GM10266 (cell line): ENCODE data around the gene AOC2.

ENCODE experiments used
- DNase-seq: peaks from one replicate; pipeline ENCODE4 v3.0.0; 2012; ENCODE audit errors: extremely low spot score
- TF ChIP-seq, protein P1 (sequence below): IDR thresholded peaks from 2 replicates; pipeline ENCODE4 v1.5.1; 2012; ENCODE audit warnings: mild to moderate bottlenecking, low read depth; ENCODE audit not compliant: control insufficient read depth, insufficient read depth; ENCODE audit errors: missing control alignments

AOC2 gene

DNA sequence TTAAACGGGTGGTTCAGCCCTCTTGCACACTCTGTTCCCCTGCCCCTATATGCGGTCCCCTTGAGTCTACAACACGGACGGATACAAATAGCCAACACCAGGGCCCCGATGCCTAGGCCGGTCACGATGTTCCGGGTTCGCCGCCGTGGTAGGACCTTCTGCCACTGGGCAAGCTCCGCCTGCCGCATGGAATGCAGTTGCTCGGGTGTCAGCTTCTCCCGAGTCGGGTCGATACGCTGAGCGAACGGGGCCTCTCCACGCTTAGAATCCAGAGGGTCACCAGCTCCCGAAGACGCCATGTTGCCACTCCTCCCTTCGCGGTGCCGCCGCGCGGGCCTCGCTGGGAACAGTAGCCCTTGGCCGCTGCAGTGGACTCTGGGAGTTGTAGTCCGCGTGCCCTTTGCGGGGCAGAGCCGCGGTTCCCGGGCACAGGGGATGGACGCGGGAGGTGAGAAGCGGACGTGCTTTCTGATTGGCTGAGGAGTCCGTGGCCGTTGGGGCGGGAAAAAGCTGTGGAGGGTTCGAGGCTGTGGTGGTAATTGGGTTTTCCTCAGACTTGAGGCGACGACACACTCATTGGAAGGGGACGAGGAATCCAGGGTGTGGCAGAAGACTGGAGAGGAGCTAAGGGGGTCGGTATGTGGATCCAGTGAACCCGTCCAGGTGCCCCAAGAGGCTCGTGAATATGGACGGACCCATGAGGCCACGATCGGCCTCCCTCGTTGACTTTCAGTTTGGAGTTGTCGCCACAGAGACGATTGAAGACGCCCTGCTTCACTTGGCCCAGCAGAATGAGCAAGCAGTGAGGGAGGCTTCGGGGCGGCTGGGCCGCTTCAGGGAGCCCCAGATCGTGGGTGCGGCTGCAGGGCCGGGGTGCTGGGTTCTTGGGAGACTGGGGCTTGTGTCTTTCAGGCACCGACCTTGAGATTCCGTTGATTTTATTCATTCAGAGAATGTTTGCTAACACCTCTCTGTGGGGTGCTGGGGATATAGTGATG lies 45.7 kb upstream of the AOC2 start, which contains the start of the genes CNTD1 and COA3:
TSS of gene CNTD1 (plus strand) at position 479 of the 998 bp plus-strand sequence. CDS start at position 686, 207 bp downstream.
TSS of gene COA3 (minus strand) at position 322 of the 998 bp plus-strand sequence. CDS start at position 299, 23 bp downstream.
- peak; percentile 91 for DNase-seq
- TF ChIP-seq, protein P1, sequence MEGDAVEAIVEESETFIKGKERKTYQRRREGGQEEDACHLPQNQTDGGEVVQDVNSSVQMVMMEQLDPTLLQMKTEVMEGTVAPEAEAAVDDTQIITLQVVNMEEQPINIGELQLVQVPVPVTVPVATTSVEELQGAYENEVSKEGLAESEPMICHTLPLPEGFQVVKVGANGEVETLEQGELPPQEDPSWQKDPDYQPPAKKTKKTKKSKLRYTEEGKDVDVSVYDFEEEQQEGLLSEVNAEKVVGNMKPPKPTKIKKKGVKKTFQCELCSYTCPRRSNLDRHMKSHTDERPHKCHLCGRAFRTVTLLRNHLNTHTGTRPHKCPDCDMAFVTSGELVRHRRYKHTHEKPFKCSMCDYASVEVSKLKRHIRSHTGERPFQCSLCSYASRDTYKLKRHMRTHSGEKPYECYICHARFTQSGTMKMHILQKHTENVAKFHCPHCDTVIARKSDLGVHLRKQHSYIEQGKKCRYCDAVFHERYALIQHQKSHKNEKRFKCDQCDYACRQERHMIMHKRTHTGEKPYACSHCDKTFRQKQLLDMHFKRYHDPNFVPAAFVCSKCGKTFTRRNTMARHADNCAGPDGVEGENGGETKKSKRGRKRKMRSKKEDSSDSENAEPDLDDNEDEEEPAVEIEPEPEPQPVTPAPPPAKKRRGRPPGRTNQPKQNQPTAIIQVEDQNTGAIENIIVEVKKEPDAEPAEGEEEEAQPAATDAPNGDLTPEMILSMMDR = no peak

DNA sequence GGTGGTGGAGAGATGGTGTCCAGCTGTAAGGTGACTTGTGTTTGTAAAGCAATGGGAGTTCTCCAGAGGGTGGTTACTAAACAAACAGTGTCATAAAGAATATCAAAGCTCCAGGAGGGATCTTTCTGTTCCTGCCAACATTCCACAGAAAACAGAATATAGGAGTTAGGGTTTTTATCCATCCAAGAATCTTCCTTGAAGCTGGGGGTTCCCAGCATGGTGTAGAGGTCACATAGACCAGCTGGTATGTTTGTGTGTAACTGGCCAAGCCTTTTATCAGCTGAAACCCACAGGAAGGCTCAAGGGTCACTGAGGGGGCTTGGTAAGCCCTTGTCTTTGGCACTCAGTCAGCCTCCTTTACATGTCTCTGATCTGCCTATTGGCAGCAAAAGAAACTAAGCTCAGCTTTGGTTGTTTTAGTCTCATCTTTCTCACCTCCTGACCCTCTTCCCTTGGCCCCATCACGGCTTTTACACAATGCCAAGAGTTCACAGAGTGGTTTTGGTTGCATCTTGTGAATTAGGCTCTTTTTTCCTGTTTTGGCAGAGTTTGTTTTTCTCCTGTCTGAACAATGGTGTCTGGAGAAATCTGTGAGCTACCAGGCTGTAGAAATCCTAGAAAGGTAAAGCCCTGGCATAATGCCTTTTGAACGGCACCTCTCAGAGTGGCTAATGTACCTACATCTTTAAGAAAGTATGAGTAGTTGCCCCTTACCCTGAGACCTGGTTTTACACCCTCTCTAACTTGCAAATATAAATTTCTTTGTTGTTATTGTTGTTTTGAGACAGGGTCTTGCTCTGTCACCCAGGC lies 41.1 kb upstream of the AOC2 start:
- TF ChIP-seq, protein P1 = no peak
- DNase-seq = no peak

DNA sequence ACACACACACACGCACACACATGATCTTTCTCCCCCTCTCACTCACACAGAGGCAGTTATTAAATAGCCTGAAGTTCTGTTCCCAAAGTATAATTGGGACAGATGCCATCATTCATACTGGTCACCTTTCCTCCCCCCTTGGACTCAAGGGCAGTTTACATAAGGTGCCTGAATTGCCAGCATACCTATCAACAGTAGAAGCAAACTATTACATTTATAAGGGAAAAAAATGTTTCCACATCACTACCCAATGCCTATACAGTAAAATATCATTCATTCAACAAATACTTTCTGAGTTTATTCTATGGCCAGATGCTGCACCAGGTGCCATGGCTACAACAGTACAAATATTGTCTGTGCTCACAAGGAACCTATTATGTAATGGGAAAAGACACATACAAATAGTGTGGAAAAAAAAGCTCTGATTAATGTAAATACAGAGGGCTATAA lies 39.4 kb upstream of the AOC2 start:
- DNase-seq = no peak
- TF ChIP-seq, protein P1 = no peak

DNA sequence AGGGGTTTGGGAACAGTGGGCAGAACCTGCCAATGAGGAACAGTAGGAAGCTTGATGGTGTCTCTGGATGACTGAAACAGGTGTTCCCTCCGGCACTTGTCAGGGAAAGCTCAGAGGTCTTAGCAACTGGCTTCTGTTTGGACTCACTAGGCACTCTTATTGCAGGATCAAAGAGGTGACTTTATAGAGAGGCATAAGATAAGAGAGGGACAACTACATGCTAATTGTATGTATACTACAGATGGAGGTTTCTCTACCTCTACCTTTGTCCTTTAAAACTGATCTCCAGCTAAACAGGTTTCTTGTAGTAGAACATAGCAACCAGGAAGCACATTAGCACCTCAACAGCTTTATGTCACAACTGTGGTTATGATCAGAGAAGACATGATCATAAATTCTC lies 38.1 kb upstream of the AOC2 start:
- TF ChIP-seq, protein P1 = no peak
- DNase-seq = no peak

DNA sequence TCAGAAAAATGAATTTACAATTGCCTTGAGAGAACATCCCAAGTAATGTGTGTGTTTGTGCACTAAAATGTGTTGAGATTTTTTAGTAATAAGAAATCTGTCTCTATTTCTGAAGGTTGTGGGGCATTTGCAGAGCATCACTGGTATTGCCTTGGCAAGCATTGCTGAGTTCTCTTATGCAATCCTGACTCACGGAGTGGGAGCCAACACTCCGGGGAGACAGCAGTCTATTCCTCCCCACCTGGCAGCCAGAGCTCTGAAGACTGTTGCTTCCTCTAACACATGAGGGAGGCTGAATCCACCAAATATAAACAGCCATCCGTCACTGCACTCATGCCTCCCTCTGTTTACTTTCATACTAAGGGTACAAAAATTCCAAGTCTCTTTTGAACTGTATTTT lies 35.1 kb upstream of the AOC2 start:
- TF ChIP-seq, protein P1 = no peak
- no peak for DNase-seq

DNA sequence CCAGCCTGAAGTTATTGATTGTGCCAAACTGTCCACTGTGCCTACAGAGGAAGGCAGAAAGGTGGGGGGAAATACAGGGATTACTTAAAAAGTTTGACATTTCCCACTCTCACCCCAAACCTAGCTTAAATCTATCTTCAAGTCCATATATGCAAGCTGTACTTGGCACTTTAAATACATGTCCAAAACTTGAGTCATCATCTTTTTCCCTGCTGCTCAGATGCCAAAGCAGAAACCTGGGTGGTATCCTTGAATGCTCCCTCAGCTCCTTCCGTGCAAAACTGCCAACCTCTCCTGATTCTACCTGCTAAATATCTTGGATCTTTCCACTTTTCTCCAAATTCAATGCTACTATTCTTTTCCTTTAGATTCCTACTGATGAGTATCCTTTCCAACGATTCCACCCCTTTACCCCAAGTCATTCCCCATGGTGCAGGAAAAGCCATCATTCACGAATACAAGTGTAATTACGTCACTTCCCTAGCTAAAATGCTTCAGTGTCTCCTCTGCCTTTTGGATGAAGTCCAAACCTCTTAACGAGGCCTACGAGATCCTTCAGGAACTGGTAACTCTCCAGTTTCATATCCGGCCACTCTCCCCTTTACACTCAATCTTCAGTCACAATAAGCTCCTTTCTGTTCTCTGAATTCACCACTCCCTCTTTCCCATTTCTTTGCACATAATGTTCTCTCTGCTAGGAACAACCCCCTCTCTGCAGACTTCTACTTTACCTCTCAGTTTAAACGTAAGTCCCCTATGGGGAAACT lies 29.6 kb upstream of the AOC2 start:
- TF ChIP-seq, protein P1 = no peak
- no peak for DNase-seq
